Gastrocnemius medialis (tissue), 4 donors: ENCODE measurements around the gene SETD3.

ENCODE experiments used
- POLR2A ChIP-seq, 2 donors: fragments of 450-650 bp; IDR thresholded peaks; one replicate each; pipeline ENCODE4 v1.6.1; 2017; ENCODE audit warnings: antibody characterized with exemption in 2 of 2, mild to moderate bottlenecking in 2 of 2, moderate library complexity in 2 of 2
- TF ChIP-seq, protein P1 (sequence below), 5 experiments: fragments of 450-650 bp in 3 of 5; fragments of 200-600 bp in 2 of 5; sonication (generic) in 2 of 5; IDR thresholded peaks in 4 of 5; conservative IDR thresholded peaks in 1 of 5; 1 replicate in 4 of 5; 2 replicates in 1 of 5; pipeline ENCODE4 v1.5.1; 2016 to 2019; ENCODE audit warnings: antibody characterized with exemption in 5 of 5, mild to moderate bottlenecking in 3 of 5, moderate library complexity in 3 of 5

DNA sequence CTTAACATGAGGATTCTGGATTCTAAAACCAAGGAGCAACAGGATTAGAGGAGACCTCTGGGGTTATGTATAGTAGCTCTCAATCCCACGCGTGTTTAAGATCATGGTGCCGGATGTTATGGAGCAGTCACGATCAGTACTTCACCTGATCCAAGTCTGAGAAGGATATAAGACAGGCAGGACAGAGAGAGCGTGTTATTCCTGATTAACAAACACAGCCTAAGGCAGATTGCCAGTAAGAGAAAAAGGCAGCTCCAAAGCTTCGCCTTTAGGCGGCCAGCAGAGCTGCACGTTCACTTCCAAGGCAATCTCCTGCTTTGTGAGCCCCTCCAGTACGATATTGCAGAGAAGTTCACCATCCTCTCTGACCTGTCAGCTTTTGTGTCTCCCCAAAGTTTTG, 5.5 kb downstream of the SETD3 start:
- TF ChIP-seq, protein P1, sequence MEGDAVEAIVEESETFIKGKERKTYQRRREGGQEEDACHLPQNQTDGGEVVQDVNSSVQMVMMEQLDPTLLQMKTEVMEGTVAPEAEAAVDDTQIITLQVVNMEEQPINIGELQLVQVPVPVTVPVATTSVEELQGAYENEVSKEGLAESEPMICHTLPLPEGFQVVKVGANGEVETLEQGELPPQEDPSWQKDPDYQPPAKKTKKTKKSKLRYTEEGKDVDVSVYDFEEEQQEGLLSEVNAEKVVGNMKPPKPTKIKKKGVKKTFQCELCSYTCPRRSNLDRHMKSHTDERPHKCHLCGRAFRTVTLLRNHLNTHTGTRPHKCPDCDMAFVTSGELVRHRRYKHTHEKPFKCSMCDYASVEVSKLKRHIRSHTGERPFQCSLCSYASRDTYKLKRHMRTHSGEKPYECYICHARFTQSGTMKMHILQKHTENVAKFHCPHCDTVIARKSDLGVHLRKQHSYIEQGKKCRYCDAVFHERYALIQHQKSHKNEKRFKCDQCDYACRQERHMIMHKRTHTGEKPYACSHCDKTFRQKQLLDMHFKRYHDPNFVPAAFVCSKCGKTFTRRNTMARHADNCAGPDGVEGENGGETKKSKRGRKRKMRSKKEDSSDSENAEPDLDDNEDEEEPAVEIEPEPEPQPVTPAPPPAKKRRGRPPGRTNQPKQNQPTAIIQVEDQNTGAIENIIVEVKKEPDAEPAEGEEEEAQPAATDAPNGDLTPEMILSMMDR (IDR thresholded peaks at IDR 0.05 in 4 of 5, conservative IDR thresholded peaks at IDR 0.05 in 1 of 5) = no peak
- TF ChIP-seq POLR2A (IDR thresholded peaks at IDR 0.05) = no peak
